Fibroblast of lung (primary cell): ENCODE results near the gene AVPI1. TPM values are rescaled to one million over a fixed set of nuclear protein-coding genes. Genes with fewer than 3 reads are reported as not detected.
A peak's percentile ranks its signal among the peaks of the same experiment; 100 is the strongest.
"Not testable (repeated sequence)": the region's sequence is repeated elsewhere in the genome, so short reads cannot be mapped to it uniquely, and the experiment has no call there.

Experiments used
- DNase-seq, 2 donors: peaks; one replicate each; pipeline versions ENCODE4 v3.0.0 to v3.0.0-alpha.2; 2010; ENCODE audit warnings: low read depth in 2 of 2
- H2AFZ ChIP-seq: 2 replicates; pipeline ENCODE4 v1.5.1; 2012; ENCODE audit warnings: low read length, control low read depth, inconsistent platforms
- H3K27ac ChIP-seq: 2 replicates; pipeline ENCODE4 v1.5.1; 2011; ENCODE audit warnings: low read length, control low read depth; ENCODE audit not compliant: insufficient read depth
- H3K27me3 ChIP-seq: 2 replicates; pipeline ENCODE4 v1.5.1; 2011; ENCODE audit warnings: mild to moderate bottlenecking, low read length; ENCODE audit not compliant: control insufficient read depth, insufficient read depth
- H3K36me3 ChIP-seq: 2 replicates; pipeline ENCODE4 v1.5.1; 2011; ENCODE audit warnings: low read length; ENCODE audit not compliant: control insufficient read depth, insufficient read depth
- H3K4me1 ChIP-seq: 2 replicates; pipeline ENCODE4 v1.5.1; 2011; ENCODE audit warnings: low read length; ENCODE audit not compliant: control insufficient read depth, insufficient read depth; ENCODE audit errors: extremely low read depth
- H3K4me2 ChIP-seq: 2 replicates; pipeline ENCODE4 v1.5.1; 2011; ENCODE audit warnings: low read length, control low read depth; ENCODE audit not compliant: insufficient read depth; ENCODE audit errors: extremely low read depth
- H3K4me3 ChIP-seq, 4 experiments: fragments of 200-600 bp in 1 of 4; sonication (generic) in 1 of 4; replicated peaks in 1 of 4; 2 replicates each; pipeline ENCODE4 v1.5.1; 2011 to 2016; ENCODE audit warnings: low read length in 4 of 4, low read depth in 3 of 4, mild to moderate bottlenecking in 3 of 4, control low read depth in 2 of 4, inconsistent platforms in 1 of 4, mixed read lengths in 1 of 4; ENCODE audit not compliant: insufficient read depth in 1 of 4; ENCODE audit errors: control extremely low read depth in 1 of 4
- H3K79me2 ChIP-seq: 2 replicates; pipeline ENCODE4 v1.5.1; 2012; ENCODE audit warnings: mild to moderate bottlenecking, low read length, inconsistent platforms; ENCODE audit not compliant: control insufficient read depth, insufficient read depth
- H3K9ac ChIP-seq: 2 replicates; pipeline ENCODE4 v1.5.1; 2011; ENCODE audit warnings: mild to moderate bottlenecking, low read length, control low read depth; ENCODE audit not compliant: insufficient read depth
- H3K9me3 ChIP-seq: 2 replicates; pipeline ENCODE4 v1.5.1; 2012; ENCODE audit warnings: low read depth, low read length; ENCODE audit not compliant: control insufficient read depth, insufficient read depth
- H4K20me1 ChIP-seq: 2 replicates; pipeline ENCODE4 v1.5.1; 2011; ENCODE audit warnings: low read length; ENCODE audit not compliant: control insufficient read depth, insufficient read depth; ENCODE audit errors: extremely low read depth
- EZH2 ChIP-seq: IDR thresholded peaks from 2 replicates; pipeline ENCODE4 v1.5.1; 2012; ENCODE audit warnings: low read length, control low read depth, mild to moderate bottlenecking; ENCODE audit errors: missing control alignments
- polyA plus RNA-seq, 2 donors: library from polyadenylated mRNA; depleted of rRNA in 1 of 2; stranded (reverse) in 1 of 2; unstranded in 1 of 2; fragments of >200 nt; gene quantifications; 2 replicates each; pipeline ENCODE4 v1.2.1, GENCODE V29; 2011 to 2012; ENCODE audit warnings: missing spikeins in 1 of 2
- total RNA-seq: library from RNA; depleted of rRNA; stranded (reverse); fragments of >200 nt; gene quantifications from 2 replicates; pipeline ENCODE4 v1.2.1, GENCODE V29; 2014
- TF ChIP-seq, protein P1 (sequence below), 2 donors: IDR thresholded peaks in 1 of 2; conservative IDR thresholded peaks in 1 of 2; 1 replicate in 1 of 2; 2 replicates in 1 of 2; pipeline ENCODE4 v1.5.1; 2011 to 2012; ENCODE audit warnings: low read length in 2 of 2, control low read depth in 1 of 2, inconsistent platforms in 1 of 2, low read depth in 1 of 2, mild to moderate bottlenecking in 1 of 2

The AVPI1 gene
- total and polyA plus RNA-seq, 2 donors (not counting 1 experiment from before 2014, with no cell fraction given), result 14.3 to 77.5 TPM

DNA sequence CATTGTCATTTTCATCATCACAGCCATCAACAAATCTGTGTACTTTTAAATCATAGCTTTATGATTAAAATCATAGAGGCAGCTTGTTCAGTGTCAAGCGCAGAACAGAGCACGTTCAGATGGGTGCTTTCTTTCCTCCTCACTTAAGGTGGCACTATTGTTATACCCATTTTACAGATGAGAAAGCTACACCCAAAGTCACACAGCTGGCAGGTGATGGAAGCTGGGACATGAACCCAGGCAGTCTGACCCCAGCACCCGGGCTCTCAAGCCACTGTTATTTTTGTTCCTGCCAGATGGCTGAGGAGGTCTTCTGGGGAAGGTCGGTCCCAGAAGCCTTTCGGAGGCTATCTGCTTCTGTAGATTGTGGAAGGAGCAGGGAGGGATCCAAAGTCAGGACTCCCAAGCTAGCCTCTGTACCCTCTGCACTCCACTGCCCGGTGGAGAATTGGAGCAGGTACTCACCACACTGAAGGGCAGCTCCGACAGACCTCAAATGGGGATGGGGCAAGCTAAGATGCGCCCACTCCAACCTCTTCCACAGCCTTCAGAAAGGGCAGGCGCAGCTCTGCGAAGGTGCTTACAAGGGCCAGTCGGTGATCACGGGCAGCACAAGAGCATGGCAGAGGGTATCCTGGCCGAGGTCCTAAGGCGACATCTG, 610 bp downstream of the AVPI1 start:
- H2AFZ ChIP-seq, result no peak overlapping the region
- H3K9ac ChIP-seq, result peak overlapping the region; percentile 81
- no peaks in the 10 kb centered on the region for H4K20me1 ChIP-seq
- H3K4me3 ChIP-seq, result peak overlapping the region; percentile 28 to 92 (median 76)
- peak overlapping the region; percentile 93 for H3K27ac ChIP-seq
- no peak for DNase-seq
- H3K4me1 ChIP-seq, result peaks cover 25% of the 10 kb centered on the region
- H3K79me2 ChIP-seq, result peaks cover 34% of the 10 kb centered on the region
- no peaks in the 10 kb centered on the region for H3K27me3 ChIP-seq
- TF ChIP-seq, protein P1, sequence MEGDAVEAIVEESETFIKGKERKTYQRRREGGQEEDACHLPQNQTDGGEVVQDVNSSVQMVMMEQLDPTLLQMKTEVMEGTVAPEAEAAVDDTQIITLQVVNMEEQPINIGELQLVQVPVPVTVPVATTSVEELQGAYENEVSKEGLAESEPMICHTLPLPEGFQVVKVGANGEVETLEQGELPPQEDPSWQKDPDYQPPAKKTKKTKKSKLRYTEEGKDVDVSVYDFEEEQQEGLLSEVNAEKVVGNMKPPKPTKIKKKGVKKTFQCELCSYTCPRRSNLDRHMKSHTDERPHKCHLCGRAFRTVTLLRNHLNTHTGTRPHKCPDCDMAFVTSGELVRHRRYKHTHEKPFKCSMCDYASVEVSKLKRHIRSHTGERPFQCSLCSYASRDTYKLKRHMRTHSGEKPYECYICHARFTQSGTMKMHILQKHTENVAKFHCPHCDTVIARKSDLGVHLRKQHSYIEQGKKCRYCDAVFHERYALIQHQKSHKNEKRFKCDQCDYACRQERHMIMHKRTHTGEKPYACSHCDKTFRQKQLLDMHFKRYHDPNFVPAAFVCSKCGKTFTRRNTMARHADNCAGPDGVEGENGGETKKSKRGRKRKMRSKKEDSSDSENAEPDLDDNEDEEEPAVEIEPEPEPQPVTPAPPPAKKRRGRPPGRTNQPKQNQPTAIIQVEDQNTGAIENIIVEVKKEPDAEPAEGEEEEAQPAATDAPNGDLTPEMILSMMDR (conservative IDR thresholded peaks at IDR 0.05 in 1 of 2, IDR thresholded peaks at IDR 0.05 in 1 of 2; ENCODE audit: low read depth in 1 of 2, low read length in 2 of 2), result no peak
- no peak for TF ChIP-seq EZH2
- H3K36me3 ChIP-seq, result no peaks in the 10 kb centered on the region
- H3K4me2 ChIP-seq, result peak overlapping the region; percentile 85
- H3K9me3 ChIP-seq, result no peaks in the 10 kb centered on the region

DNA sequence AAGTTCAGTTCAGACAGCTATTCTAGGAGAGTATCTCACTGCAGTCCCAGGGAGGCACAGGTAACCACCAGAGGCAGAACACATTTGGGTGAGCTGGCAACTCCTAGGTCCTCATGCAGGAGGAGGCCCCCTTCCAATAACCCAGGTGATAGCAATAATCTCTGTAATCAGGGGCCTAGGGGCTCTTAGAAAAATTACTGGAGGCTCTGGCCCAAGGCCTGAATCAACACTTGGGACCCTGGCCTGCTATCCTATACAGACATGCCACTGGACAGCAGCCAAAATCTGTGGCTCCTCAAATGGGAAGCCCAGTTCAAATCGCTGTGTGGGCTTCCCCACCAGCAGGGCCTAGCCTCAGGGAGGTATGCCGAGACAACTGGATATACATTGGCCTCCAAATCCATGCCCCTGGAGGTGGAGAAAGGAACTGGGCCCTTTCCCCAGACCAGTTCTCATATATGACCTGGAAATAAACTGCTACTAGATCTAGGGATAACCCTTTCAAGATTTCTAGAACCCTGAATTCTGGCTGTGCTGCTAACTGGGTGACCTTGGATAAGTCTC, 1.6 kb downstream of the AVPI1 start:
- Histone ChIP-seq H3K27ac (peak overlapping the region; percentile 93), H3K9ac (no peak overlapping the region)

DNA sequence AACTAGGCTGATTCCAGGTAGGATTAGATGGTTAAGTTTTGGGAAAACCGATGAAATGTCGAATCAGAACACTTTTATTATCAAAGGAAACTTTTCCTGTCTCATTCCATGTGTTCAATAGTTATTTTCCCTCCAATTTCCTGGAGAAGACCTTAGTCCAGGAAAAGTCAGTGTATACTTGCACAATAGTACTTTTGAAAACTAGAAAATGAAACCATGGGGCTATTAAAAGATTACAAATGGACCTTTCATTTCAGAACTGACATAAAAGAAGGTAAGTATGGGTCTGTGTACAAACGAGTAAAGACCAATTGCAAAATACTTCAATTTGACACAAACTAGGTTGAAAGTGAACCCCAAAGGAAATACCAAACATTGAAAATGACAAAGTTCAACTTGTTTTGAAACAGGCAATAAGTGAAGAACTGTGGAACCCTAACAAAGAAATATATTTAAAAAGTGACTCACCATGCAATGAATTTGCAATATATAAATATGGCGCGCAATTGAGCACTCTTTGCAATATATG, 2.1 kb downstream of the AVPI1 start:
- Histone ChIP-seq H3K36me3 (peaks cover 2% of the 10 kb centered on the region), H4K20me1 (no peaks in the 10 kb centered on the region), H3K4me2 (peak overlapping the region; percentile 85), H3K27me3 (no peaks in the 10 kb centered on the region), H3K4me3 (peak overlapping the region; percentile 28 to 92 (median 76)), H3K9ac (no peak overlapping the region), H3K9me3 (no peaks in the 10 kb centered on the region), H3K27ac (peak overlapping the region; percentile 93), H3K79me2 (peaks cover 44% of the 10 kb centered on the region), H2AFZ (no peak overlapping the region), H3K4me1 (peaks cover 22% of the 10 kb centered on the region)
- TF ChIP-seq EZH2, result no peak
- TF ChIP-seq, protein P1 (conservative IDR thresholded peaks at IDR 0.05 in 1 of 2, IDR thresholded peaks at IDR 0.05 in 1 of 2; ENCODE audit: low read depth in 1 of 2, low read length in 2 of 2), result no peak
- peak in 1 of 2 donors; percentile 56 for DNase-seq

More for the DNA sequence above, 1.6 kb downstream of the AVPI1 start:
- no peak for TF ChIP-seq EZH2
- TF ChIP-seq, protein P1 (conservative IDR thresholded peaks at IDR 0.05 in 1 of 2, IDR thresholded peaks at IDR 0.05 in 1 of 2; ENCODE audit: low read depth in 1 of 2, low read length in 2 of 2), result peak; percentile 30 to 62
- Histone ChIP-seq H3K36me3 (no peaks in the 10 kb centered on the region), H3K27me3 (no peaks in the 10 kb centered on the region), H3K4me2 (peak overlapping the region; percentile 85), H3K4me1 (peaks cover 25% of the 10 kb centered on the region), H3K9me3 (no peaks in the 10 kb centered on the region), H3K79me2 (peaks cover 40% of the 10 kb centered on the region), H3K4me3 (peak overlapping the region; percentile 28 to 92 (median 76)), H4K20me1 (no peaks in the 10 kb centered on the region), H2AFZ (no peak overlapping the region)
- peak; percentile 12 to 59 for DNase-seq

DNA sequence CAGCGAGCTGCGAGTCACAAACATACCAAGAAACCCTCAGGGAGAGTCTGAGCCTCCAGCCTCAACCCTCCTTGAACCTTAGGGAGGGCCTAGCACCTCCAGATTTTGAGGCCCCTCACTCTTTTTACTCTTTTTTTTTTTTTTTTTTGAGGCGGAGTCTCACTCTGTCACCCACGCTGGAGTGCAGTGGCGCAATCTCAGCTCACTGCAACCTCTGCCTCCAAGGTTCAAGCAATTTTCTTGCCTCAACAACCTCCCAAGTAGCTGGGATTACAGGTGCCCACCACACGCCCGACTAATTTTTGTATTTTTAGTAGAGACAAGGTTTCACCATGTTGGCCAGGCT, 2.7 kb downstream of the AVPI1 start:
- H3K9ac ChIP-seq, DNase-seq, H2AFZ ChIP-seq, H3K9me3 ChIP-seq, H4K20me1 ChIP-seq, H3K27me3 ChIP-seq, H3K36me3 ChIP-seq: not testable (repeated sequence)
- Histone ChIP-seq H3K4me2 (peak overlapping the region; percentile 66), H3K79me2 (peaks cover 44% of the 10 kb centered on the region), H3K4me3 (peak overlapping the region in 3 of 4 experiments; percentile 28 to 92 (median 81)), H3K27ac (peak overlapping the region; percentile 93), H3K4me1 (peaks cover 18% of the 10 kb centered on the region)
